Cardiac muscle cell (in vitro differentiated cells and primary cell): ENCODE measurements around the gene GGA1. TPM values are rescaled to one million over a fixed set of nuclear protein-coding genes. Genes with fewer than 3 reads are reported as not detected.

Source experiments
- DNase-seq, 2 donors: peaks; one replicate each; pipeline versions ENCODE4 v3.0.0 to v3.0.0-alpha.2; 2010 to 2017; ENCODE audit warnings: low read depth in 1 of 2, low spot score in 1 of 2
- H3K27ac ChIP-seq: fragments of 200-600 bp; sonication (generic); 2 replicates; pipeline ENCODE4 v1.5.1; 2016
- H3K27me3 ChIP-seq: fragments of 200-600 bp; sonication (generic); 2 replicates; pipeline ENCODE4 v1.6.0; 2016; ENCODE audit warnings: control low read depth
- H3K36me3 ChIP-seq: fragments of 200-600 bp; sonication (generic); 2 replicates; pipeline ENCODE4 v1.5.1; 2016; ENCODE audit warnings: control low read depth
- H3K4me1 ChIP-seq: fragments of 200-600 bp; sonication (generic); 2 replicates; pipeline ENCODE4 v1.8.1; 2017; ENCODE audit warnings: low read depth, mild to moderate bottlenecking, mixed run types
- H3K4me3 ChIP-seq: fragments of 200-600 bp; sonication (generic); 2 replicates; pipeline ENCODE4 v1.5.1; 2016; ENCODE audit warnings: mild to moderate bottlenecking
- H3K9me3 ChIP-seq: fragments of 200-600 bp; sonication (generic); 2 replicates; pipeline ENCODE4 v1.5.1; 2017; ENCODE audit warnings: low read depth, mild to moderate bottlenecking, control low read depth
- CTCF ChIP-seq: IDR thresholded peaks from 2 replicates; pipeline ENCODE4 v1.5.1; 2012; ENCODE audit warnings: low read depth, mild to moderate bottlenecking, low read length
- polyA plus RNA-seq: library from polyadenylated mRNA; unstranded; fragments of >200 nt; fragmentation: Nextera tagmentation; extraction: Ambion mirVana; gene quantifications from 2 replicates; pipeline ENCODE4 v1.2.1, GENCODE V29; 2016
- total RNA-seq: library from RNA; depleted of rRNA; stranded (reverse); fragments of >200 nt; gene quantifications from 2 replicates; pipeline ENCODE4 v1.2.3, GENCODE V29; 2016

Gene GGA1
- total and polyA plus RNA-seq, 2 experiments from 2014 or later, result 82.6 to 114 TPM

- Histone ChIP-seq H3K27ac (no peak overlapping the region), H3K36me3 (no peaks in the 10 kb centered on the region), H3K9me3 (no peaks in the 10 kb centered on the region), H3K4me3 (no peak overlapping the region), H3K4me1 (peaks cover 3% of the 10 kb centered on the region), H3K27me3 (no peaks in the 10 kb centered on the region)
- peak in 1 of 2 donors; percentile 45 for DNase-seq
- no peak for TF ChIP-seq CTCF
Observed at GRCh38 chr22:37675930-37676735, 67.5 kb downstream of the GGA1 start.

GRCh38 chr22:37676736-37677492, 68.3 kb downstream of the GGA1 start:
- Histone ChIP-seq H3K27me3 (no peaks in the 10 kb centered on the region), H3K4me3 (peak overlapping the region; percentile 35), H3K9me3 (no peaks in the 10 kb centered on the region), H3K4me1 (peaks cover 3% of the 10 kb centered on the region), H3K36me3 (no peaks in the 10 kb centered on the region), H3K27ac (no peak overlapping the region)
- DNase-seq, result peak; percentile 60 to 98
- no peak for TF ChIP-seq CTCF

GRCh38 chr22:37677493-37677974, 68.9 kb downstream of the GGA1 start:
- peak overlapping the region; percentile 35 for H3K4me3 ChIP-seq
- TF ChIP-seq CTCF, result no peak
- H3K27me3 ChIP-seq, result no peaks in the 10 kb centered on the region
- DNase-seq, result no peak
- H3K4me1 ChIP-seq, result peaks cover 3% of the 10 kb centered on the region
- H3K27ac ChIP-seq, result no peak overlapping the region
- H3K9me3 ChIP-seq, result no peaks in the 10 kb centered on the region
- H3K36me3 ChIP-seq, result no peaks in the 10 kb centered on the region

GRCh38 chr22:37678372-37678771, 69.7 kb downstream of the GGA1 start:
- Histone ChIP-seq H3K4me3 (no peak overlapping the region), H3K36me3 (no peaks in the 10 kb centered on the region), H3K9me3 (no peaks in the 10 kb centered on the region), H3K27me3 (no peaks in the 10 kb centered on the region), H3K27ac (no peak overlapping the region), H3K4me1 (peaks cover 3% of the 10 kb centered on the region)
- no peak for TF ChIP-seq CTCF
- no peak for DNase-seq

GRCh38 chr22:37679670-37680069, 71.0 kb downstream of the GGA1 start:
- no peak for TF ChIP-seq CTCF

More at GRCh38 chr22:37679670-37680069, 71.0 kb downstream of the GGA1 start:
- no peak for DNase-seq
- no peaks in the 10 kb centered on the region for H3K36me3 ChIP-seq
- no peaks in the 10 kb centered on the region for H3K27me3 ChIP-seq
- H3K4me3 ChIP-seq, result no peak overlapping the region
- H3K4me1 ChIP-seq, result peaks cover 3% of the 10 kb centered on the region
- H3K27ac ChIP-seq, result no peak overlapping the region
- no peaks in the 10 kb centered on the region for H3K9me3 ChIP-seq
